Neural cell (in vitro differentiated cells): ENCODE results near the gene IRF9.

ENCODE experiments used
- CTCF ChIP-seq: fragments of 450-650 bp; IDR thresholded peaks from 2 replicates; pipeline ENCODE4 v1.5.1; 2014; ENCODE audit warnings: antibody characterized with exemption, mild to moderate bottlenecking, moderate library complexity; ENCODE audit not compliant: poor library complexity, severe bottlenecking
- EP300 ChIP-seq: fragments of 450-650 bp; conservative IDR thresholded peaks from 2 replicates; pipeline ENCODE4 v1.6.1; 2014; ENCODE audit warnings: antibody characterized with exemption, mild to moderate bottlenecking, moderate library complexity; ENCODE audit not compliant: poor library complexity, severe bottlenecking
- EZH2 ChIP-seq: fragments of 200-600, 300-800 bp; shearing (Covaris generic), sonication (generic); IDR thresholded peaks from 2 replicates; pipeline ENCODE4 v1.6.1; 2014; ENCODE audit warnings: antibody characterized with exemption, low read length, borderline replicate concordance, mild to moderate bottlenecking; ENCODE audit not compliant: insufficient read depth, poor library complexity, severe bottlenecking
- MXI1 ChIP-seq: fragments of 450-650 bp; conservative IDR thresholded peaks from 2 replicates; pipeline ENCODE4 v1.6.1; 2014; ENCODE audit warnings: antibody characterized with exemption, mild to moderate bottlenecking; ENCODE audit not compliant: poor library complexity, severe bottlenecking
- POLR2AphosphoS5 ChIP-seq: IDR thresholded peaks from 2 replicates; pipeline ENCODE4 v1.6.1; 2012
- RAD21 ChIP-seq: fragments of 450-650 bp; conservative IDR thresholded peaks from 2 replicates; pipeline ENCODE4 v1.6.1; 2014; ENCODE audit warnings: antibody characterized with exemption, mild to moderate bottlenecking, moderate library complexity
- REST ChIP-seq: IDR thresholded peaks from 2 replicates; pipeline ENCODE4 v1.6.1; 2012; ENCODE audit warnings: borderline replicate concordance
- SMC3 ChIP-seq: fragments of 450-650 bp; conservative IDR thresholded peaks from 2 replicates; pipeline ENCODE4 v1.6.1; 2014; ENCODE audit warnings: antibody characterized with exemption, mild to moderate bottlenecking, moderate library complexity; ENCODE audit not compliant: poor library complexity
- TAF1 ChIP-seq: IDR thresholded peaks from 2 replicates; pipeline ENCODE4 v1.6.1; 2012; ENCODE audit warnings: low read depth

GRCh38 chr14:24147761-24148428 lies 13.2 kb upstream of the IRF9 start:
- TF ChIP-seq TAF1 (peak; percentile 32), EZH2 (no peak), CTCF (no peak), POLR2AphosphoS5 (no peak), RAD21 (no peak), SMC3 (no peak), REST (no peak), MXI1 (no peak), EP300 (no peak)
